ENCODE results near the gene TMEM94. TPM values are rescaled to one million over a fixed set of nuclear protein-coding genes. Genes with fewer than 3 reads are reported as not detected.

Gene TMEM94
- total and polyA plus RNA-seq, 2 of the 8 experiments (the other 6 are each of a cell fraction or from before 2014, with no cell fraction given) = 54.8 to 69.9 TPM

DNA sequence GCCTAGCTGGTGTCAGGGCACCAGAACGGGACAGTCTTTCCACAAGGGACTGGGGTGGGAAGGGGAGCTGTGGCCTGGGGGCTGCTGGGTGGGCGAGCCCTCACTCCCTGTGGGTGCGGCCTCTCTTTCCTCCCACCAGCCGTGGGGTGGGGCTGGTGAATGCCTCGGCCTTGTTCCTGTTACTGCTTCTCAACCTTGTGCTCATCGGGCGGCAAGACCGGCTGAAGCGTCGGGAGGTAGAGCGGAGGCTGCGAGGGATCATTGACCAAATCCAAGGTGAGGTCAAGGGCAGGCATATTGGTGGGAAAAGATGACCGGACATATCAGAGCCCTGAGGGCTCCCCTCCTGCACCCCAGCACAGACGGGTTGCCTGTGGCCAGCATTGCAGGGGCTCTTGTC lies 29.7 kb downstream of the TMEM94 start:
- peaks cover 0 to 9% of the 10 kb centered on the region in 2 experiments for H4K20me1 ChIP-seq (replicated peaks in 1 of 2; ENCODE audit: control insufficient read depth in 1 of 2, insufficient read depth in 2 of 2, low read length in 2 of 2)
- H3K9me3 ChIP-seq (ENCODE audit: insufficient read depth in 2 of 2, low read depth in 1 of 2, low read length in 1 of 2) = no peaks in the 10 kb centered on the region
- WGBS, 2 experiments (ENCODE audit: extremely low coverage in 1 of 2, insufficient coverage in 1 of 2, insufficient read length in 1 of 2, insufficient replicate concordance in 2 of 2, low coverage in 1 of 2, low lambda C conversion rate in 2 of 2, missing lambda C conversion rate in 1 of 2) = 96% methylated on average over 12 of the region's 14 CpGs; no CpG with 5 or more reads in 1 of the 2 experiments
- DNase-seq (ENCODE audit: low read depth in 1 of 2, low spot score in 2 of 2) (no peak), FAIRE-seq (no peak)
- H3K23me2 ChIP-seq (ENCODE audit: low read depth, low read length) = no peaks in the 10 kb centered on the region
- no peak overlapping the region for H2BK12ac ChIP-seq (ENCODE audit: low read depth, low read length)
- H3K4me3 ChIP-seq (ENCODE audit: extremely low read depth in 1 of 4, insufficient read depth in 2 of 4, low read depth in 3 of 4, low read length in 4 of 4) = no peak overlapping the region
- no peak overlapping the region for H4K91ac ChIP-seq (replicated peaks; ENCODE audit: insufficient read length, low read length)
- no peak for TF ChIP-seq HDAC6 (IDR thresholded peaks at IDR 0.05; ENCODE audit: low read depth, low read length)
- TF ChIP-seq JUN (IDR thresholded peaks at IDR 0.05; ENCODE audit: low read depth, low read length) = no peak
- no peak for TF ChIP-seq RFX5 (IDR thresholded peaks at IDR 0.05; ENCODE audit: borderline replicate concordance, low read depth, low read length)
- TF ChIP-seq RXRA (IDR thresholded peaks at IDR 0.05; ENCODE audit: insufficient read depth, low read depth, low read length) = no peak
- no peak for TF ChIP-seq KDM4A (IDR thresholded peaks at IDR 0.05; ENCODE audit: low read depth, low read length, severe bottlenecking)
- TF ChIP-seq POU5F1 (IDR thresholded peaks at IDR 0.05; ENCODE audit: low read depth, low read length) = no peak
- no peak for TF ChIP-seq CEBPB (IDR thresholded peaks at IDR 0.05; ENCODE audit: low read depth, low read length)
- CTCF ChIA-PET (ENCODE audit: partially characterized antibody) = interaction anchor here (0.5 to 3.3 kb wide), 10 partner anchors 9 to 372 kb away, joined by 3 to 13 read pairs (median 4); no protein-coding TSS in a partner anchor
- H4K8ac ChIP-seq (ENCODE audit: extremely low read depth, insufficient read depth, low read length) = no peak overlapping the region
- no peak overlapping the region for H2AFZ ChIP-seq (ENCODE audit: low read length)
- no peaks in the 10 kb centered on the region for H3K79me2 ChIP-seq (ENCODE audit: control insufficient read depth in 1 of 2, insufficient read depth in 2 of 2, low read length in 2 of 2)
- H2BK5ac ChIP-seq (ENCODE audit: low read depth, low read length) = no peak overlapping the region
- no peak overlapping the region for H2BK15ac ChIP-seq (ENCODE audit: low read length)
- H3K36me3 ChIP-seq (ENCODE audit: control insufficient read depth in 2 of 4, insufficient read depth in 4 of 4, low read length in 3 of 4) = peaks cover 0 to 2% (median 0%) of the 10 kb centered on the region in 4 experiments; a peak in 1 of 8 replicates
- no peak overlapping the region for H2BK20ac ChIP-seq (ENCODE audit: low read length)
- H3K4ac ChIP-seq (replicated peaks; ENCODE audit: insufficient read length, low read depth, low read length) = no peak overlapping the region
- no peak overlapping the region for H3K27ac ChIP-seq (ENCODE audit: low read depth, low read length)
- H3K9ac ChIP-seq (replicated peaks in 1 of 4; ENCODE audit: extremely low read depth in 1 of 4, low read depth in 3 of 4, low read length in 3 of 4) = no peak overlapping the region
- H3K14ac ChIP-seq (ENCODE audit: insufficient read length) = no peak overlapping the region
- no peaks in the 10 kb centered on the region; the same call in none of the 2 replicates for H3K79me1 ChIP-seq (ENCODE audit: low read depth, low read length)
- no peak overlapping the region for H4K5ac ChIP-seq (ENCODE audit: insufficient read length, low read depth, low read length)
- POLR2A ChIA-PET (ENCODE audit: partially characterized antibody) = interaction anchor here (0.5 to 1.1 kb wide), 6 partner anchors 12 to 386 kb away, joined by 3 to 5 read pairs (median 3); no protein-coding TSS in a partner anchor
- H3K56ac ChIP-seq (replicated peaks; ENCODE audit: insufficient read length, low read depth, low read length) = no peak overlapping the region
- no peak overlapping the region for H3K4me2 ChIP-seq (ENCODE audit: insufficient read depth in 1 of 2, low read depth in 2 of 2, low read length in 2 of 2)
- no peak overlapping the region for H3K23ac ChIP-seq (ENCODE audit: insufficient read length)
- no peak overlapping the region for H3K18ac ChIP-seq (ENCODE audit: extremely low read depth, low read length)
- no peak overlapping the region for H2AK5ac ChIP-seq (ENCODE audit: low read depth, low read length)
- H3K4me1 ChIP-seq (replicated peaks in 1 of 4; ENCODE audit: control insufficient read depth in 3 of 4, insufficient read depth in 4 of 4, low read length in 3 of 4) = peaks cover 0 to 1% (median 0%) of the 10 kb centered on the region in 4 experiments; a peak in 3 of 7 replicates
- no peak overlapping the region for H2BK120ac ChIP-seq (replicated peaks; ENCODE audit: low read depth, low read length)
- no peaks in the 10 kb centered on the region for H3K27me3 ChIP-seq (replicated peaks in 1 of 4; ENCODE audit: control insufficient read depth in 3 of 4, extremely low read depth in 1 of 4, insufficient read depth in 3 of 4, low read length in 3 of 4)

Data from H1 (cell line).